Neural cell (in vitro differentiated cells): ENCODE measurements around the gene COL13A1. TPM values are rescaled to one million over a fixed set of nuclear protein-coding genes. Genes with fewer than 3 reads are reported as not detected.

ENCODE experiments used
- H2AFZ ChIP-seq: fragments of 200-600, 300-800 bp; sonication (generic), shearing (Covaris generic); 2 replicates; pipeline ENCODE4 v1.6.0; 2014; ENCODE audit warnings: low read depth, mild to moderate bottlenecking, antibody characterized with exemption, low read length, moderate library complexity
- H3F3A ChIP-seq: fragments of 200-600 bp; shearing (Covaris generic); 2 replicates; pipeline ENCODE4 v1.6.1; 2016; ENCODE audit warnings: mild to moderate bottlenecking, moderate library complexity, mixed read lengths, antibody characterized with exemption, low read length; ENCODE audit not compliant: insufficient read depth, poor library complexity, severe bottlenecking
- H3K27ac ChIP-seq: fragments of 200-600, 300-800 bp; sonication (generic), shearing (Covaris generic); 2 replicates; pipeline ENCODE4 v1.5.1; 2014; ENCODE audit warnings: mild to moderate bottlenecking, low read length, moderate library complexity
- H3K27me3 ChIP-seq: fragments of 300-800, 200-600 bp; sonication (generic), shearing (Covaris generic); 2 replicates; pipeline ENCODE4 v1.6.0; 2014; ENCODE audit warnings: mild to moderate bottlenecking, low read depth, low read length, moderate library complexity; ENCODE audit not compliant: insufficient read depth
- H3K36me3 ChIP-seq: fragments of 300-800, 200-600 bp; sonication (generic), shearing (Covaris generic); 2 replicates; pipeline ENCODE4 v1.5.1; 2014; ENCODE audit warnings: mild to moderate bottlenecking, antibody characterized with exemption, low read length, moderate library complexity; ENCODE audit not compliant: insufficient read depth
- H3K4me2 ChIP-seq: fragments of 300-800, 200-600 bp; sonication (generic), shearing (Covaris generic); 2 replicates; pipeline ENCODE4 v1.6.0; 2014; ENCODE audit warnings: mild to moderate bottlenecking, low read length
- H3K4me3 ChIP-seq: fragments of 300-800, 200-600 bp; sonication (generic), shearing (Covaris generic); 2 replicates; pipeline ENCODE4 v1.5.1; 2014; ENCODE audit warnings: mild to moderate bottlenecking, low read length, moderate library complexity
- H3K79me2 ChIP-seq: fragments of 200-600 bp; shearing (Covaris generic); replicated peaks from 2 replicates; pipeline ENCODE4 v1.6.0; 2014; ENCODE audit warnings: mild to moderate bottlenecking, low read length, moderate library complexity; ENCODE audit not compliant: insufficient read depth
- H3K9ac ChIP-seq: fragments of 300-800, 200-600 bp; sonication (generic), shearing (Covaris generic); 2 replicates; pipeline ENCODE4 v1.6.1; 2016; ENCODE audit warnings: mild to moderate bottlenecking, low read length, mixed read lengths
- H3K9me2 ChIP-seq: fragments of 200-600 bp; shearing (Covaris generic); 2 replicates; pipeline ENCODE4 v1.6.1; 2016; ENCODE audit warnings: mild to moderate bottlenecking, low read length, mixed read lengths; ENCODE audit not compliant: insufficient read depth
- H3K9me3 ChIP-seq: fragments of 200-600, 300-800 bp; sonication (generic), shearing (Covaris generic); 2 replicates; pipeline ENCODE4 v1.6.1; 2016; ENCODE audit warnings: mild to moderate bottlenecking, mixed run types, low read length, moderate library complexity, mixed read lengths
- H4K20me1 ChIP-seq: fragments of 200-600 bp; shearing (Covaris generic); 2 replicates; pipeline ENCODE4 v1.6.1; 2016; ENCODE audit warnings: mild to moderate bottlenecking, mixed run types; ENCODE audit not compliant: insufficient read depth
- EP300 ChIP-seq: fragments of 450-650 bp; conservative IDR thresholded peaks from 2 replicates; pipeline ENCODE4 v1.6.1; 2014; ENCODE audit warnings: antibody characterized with exemption, mild to moderate bottlenecking, moderate library complexity; ENCODE audit not compliant: poor library complexity, severe bottlenecking
- EZH2 ChIP-seq: fragments of 200-600, 300-800 bp; shearing (Covaris generic), sonication (generic); IDR thresholded peaks from 2 replicates; pipeline ENCODE4 v1.6.1; 2014; ENCODE audit warnings: antibody characterized with exemption, low read length, borderline replicate concordance, mild to moderate bottlenecking; ENCODE audit not compliant: insufficient read depth, poor library complexity, severe bottlenecking
- MXI1 ChIP-seq: fragments of 450-650 bp; conservative IDR thresholded peaks from 2 replicates; pipeline ENCODE4 v1.6.1; 2014; ENCODE audit warnings: antibody characterized with exemption, mild to moderate bottlenecking; ENCODE audit not compliant: poor library complexity, severe bottlenecking
- POLR2AphosphoS5 ChIP-seq: IDR thresholded peaks from 2 replicates; pipeline ENCODE4 v1.6.1; 2012
- RAD21 ChIP-seq: fragments of 450-650 bp; conservative IDR thresholded peaks from 2 replicates; pipeline ENCODE4 v1.6.1; 2014; ENCODE audit warnings: antibody characterized with exemption, mild to moderate bottlenecking, moderate library complexity
- SMC3 ChIP-seq: fragments of 450-650 bp; conservative IDR thresholded peaks from 2 replicates; pipeline ENCODE4 v1.6.1; 2014; ENCODE audit warnings: antibody characterized with exemption, mild to moderate bottlenecking, moderate library complexity; ENCODE audit not compliant: poor library complexity
- TAF1 ChIP-seq: IDR thresholded peaks from 2 replicates; pipeline ENCODE4 v1.6.1; 2012; ENCODE audit warnings: low read depth
- polyA plus RNA-seq: library from polyadenylated mRNA; depleted of rRNA; stranded (reverse); fragments of >200 nt; gene quantifications from 2 replicates; pipeline ENCODE4 v1.2.3, GENCODE V29; 2014
- TF ChIP-seq, protein P1 (sequence below): fragments of 450-650 bp; IDR thresholded peaks from 2 replicates; pipeline ENCODE4 v1.5.1; 2014; ENCODE audit warnings: antibody characterized with exemption, mild to moderate bottlenecking, moderate library complexity; ENCODE audit not compliant: poor library complexity, severe bottlenecking
- TF ChIP-seq, protein P2 (sequence below): IDR thresholded peaks from 2 replicates; pipeline ENCODE4 v1.6.1; 2012; ENCODE audit warnings: borderline replicate concordance

The COL13A1 gene
- polyA plus RNA-seq, 1 donor from 2014 or later = 4.7 TPM

DNA sequence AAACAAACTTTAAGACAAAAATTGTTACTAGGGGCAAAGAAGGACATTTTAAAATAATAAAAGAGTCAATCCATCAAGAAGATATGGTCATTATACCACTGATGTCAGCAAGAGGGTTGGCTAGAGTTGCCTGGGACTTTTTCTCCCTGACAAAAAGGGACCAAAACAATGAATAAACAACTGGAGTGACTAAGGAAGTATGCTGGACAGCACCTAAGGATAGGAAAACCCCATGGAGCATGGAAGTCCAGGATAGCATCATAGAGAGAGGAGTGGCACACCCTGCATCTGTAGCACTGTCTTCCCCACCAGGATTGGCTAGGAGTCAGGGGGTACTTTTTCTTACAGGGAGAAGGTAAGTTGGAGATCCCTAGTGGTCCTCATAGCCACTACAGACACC lies 177.5 kb downstream of the COL13A1 start:
- no peaks in the 10 kb centered on the region for H3F3A ChIP-seq
- H3K9me2 ChIP-seq = no peaks in the 10 kb centered on the region
- no peaks in the 10 kb centered on the region for H3K79me2 ChIP-seq
- H2AFZ ChIP-seq = no peak overlapping the region
- H3K4me2 ChIP-seq = no peak overlapping the region
- H4K20me1 ChIP-seq = no peaks in the 10 kb centered on the region
- H3K9me3 ChIP-seq = peaks cover 19% of the 10 kb centered on the region
- H3K27me3 ChIP-seq = no peaks in the 10 kb centered on the region
- H3K36me3 ChIP-seq = no peaks in the 10 kb centered on the region
- TF ChIP-seq, protein P1, sequence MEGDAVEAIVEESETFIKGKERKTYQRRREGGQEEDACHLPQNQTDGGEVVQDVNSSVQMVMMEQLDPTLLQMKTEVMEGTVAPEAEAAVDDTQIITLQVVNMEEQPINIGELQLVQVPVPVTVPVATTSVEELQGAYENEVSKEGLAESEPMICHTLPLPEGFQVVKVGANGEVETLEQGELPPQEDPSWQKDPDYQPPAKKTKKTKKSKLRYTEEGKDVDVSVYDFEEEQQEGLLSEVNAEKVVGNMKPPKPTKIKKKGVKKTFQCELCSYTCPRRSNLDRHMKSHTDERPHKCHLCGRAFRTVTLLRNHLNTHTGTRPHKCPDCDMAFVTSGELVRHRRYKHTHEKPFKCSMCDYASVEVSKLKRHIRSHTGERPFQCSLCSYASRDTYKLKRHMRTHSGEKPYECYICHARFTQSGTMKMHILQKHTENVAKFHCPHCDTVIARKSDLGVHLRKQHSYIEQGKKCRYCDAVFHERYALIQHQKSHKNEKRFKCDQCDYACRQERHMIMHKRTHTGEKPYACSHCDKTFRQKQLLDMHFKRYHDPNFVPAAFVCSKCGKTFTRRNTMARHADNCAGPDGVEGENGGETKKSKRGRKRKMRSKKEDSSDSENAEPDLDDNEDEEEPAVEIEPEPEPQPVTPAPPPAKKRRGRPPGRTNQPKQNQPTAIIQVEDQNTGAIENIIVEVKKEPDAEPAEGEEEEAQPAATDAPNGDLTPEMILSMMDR = no peak
- TF ChIP-seq TAF1 = no peak
- TF ChIP-seq RAD21 = no peak
- TF ChIP-seq EP300 = no peak
- TF ChIP-seq SMC3 = no peak
- TF ChIP-seq, protein P2, sequence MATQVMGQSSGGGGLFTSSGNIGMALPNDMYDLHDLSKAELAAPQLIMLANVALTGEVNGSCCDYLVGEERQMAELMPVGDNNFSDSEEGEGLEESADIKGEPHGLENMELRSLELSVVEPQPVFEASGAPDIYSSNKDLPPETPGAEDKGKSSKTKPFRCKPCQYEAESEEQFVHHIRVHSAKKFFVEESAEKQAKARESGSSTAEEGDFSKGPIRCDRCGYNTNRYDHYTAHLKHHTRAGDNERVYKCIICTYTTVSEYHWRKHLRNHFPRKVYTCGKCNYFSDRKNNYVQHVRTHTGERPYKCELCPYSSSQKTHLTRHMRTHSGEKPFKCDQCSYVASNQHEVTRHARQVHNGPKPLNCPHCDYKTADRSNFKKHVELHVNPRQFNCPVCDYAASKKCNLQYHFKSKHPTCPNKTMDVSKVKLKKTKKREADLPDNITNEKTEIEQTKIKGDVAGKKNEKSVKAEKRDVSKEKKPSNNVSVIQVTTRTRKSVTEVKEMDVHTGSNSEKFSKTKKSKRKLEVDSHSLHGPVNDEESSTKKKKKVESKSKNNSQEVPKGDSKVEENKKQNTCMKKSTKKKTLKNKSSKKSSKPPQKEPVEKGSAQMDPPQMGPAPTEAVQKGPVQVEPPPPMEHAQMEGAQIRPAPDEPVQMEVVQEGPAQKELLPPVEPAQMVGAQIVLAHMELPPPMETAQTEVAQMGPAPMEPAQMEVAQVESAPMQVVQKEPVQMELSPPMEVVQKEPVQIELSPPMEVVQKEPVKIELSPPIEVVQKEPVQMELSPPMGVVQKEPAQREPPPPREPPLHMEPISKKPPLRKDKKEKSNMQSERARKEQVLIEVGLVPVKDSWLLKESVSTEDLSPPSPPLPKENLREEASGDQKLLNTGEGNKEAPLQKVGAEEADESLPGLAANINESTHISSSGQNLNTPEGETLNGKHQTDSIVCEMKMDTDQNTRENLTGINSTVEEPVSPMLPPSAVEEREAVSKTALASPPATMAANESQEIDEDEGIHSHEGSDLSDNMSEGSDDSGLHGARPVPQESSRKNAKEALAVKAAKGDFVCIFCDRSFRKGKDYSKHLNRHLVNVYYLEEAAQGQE = no peak
- TF ChIP-seq EZH2 = no peak
- TF ChIP-seq MXI1 = no peak
- TF ChIP-seq POLR2AphosphoS5 = no peak
- H3K9ac ChIP-seq = no peak overlapping the region
- H3K27ac ChIP-seq = no peak overlapping the region
- no peak overlapping the region for H3K4me3 ChIP-seq

DNA sequence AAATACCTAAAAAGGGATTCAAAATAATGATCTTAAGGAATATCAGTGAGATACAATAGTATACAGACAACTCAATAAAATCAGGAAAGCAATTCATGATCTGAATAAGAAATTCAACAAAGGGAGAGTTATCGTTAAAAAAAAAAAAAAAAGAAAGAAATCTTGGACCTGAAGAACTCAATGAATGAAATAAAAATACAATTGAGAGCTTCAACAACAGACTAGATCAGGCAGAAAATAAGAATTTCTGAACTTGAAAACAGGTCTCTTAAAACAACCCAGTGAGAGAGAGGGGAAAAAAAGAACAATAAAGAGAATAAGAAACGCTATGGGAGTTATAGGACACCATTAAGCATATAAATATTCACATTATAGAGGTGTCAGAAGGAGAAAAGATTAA lies 179.0 kb downstream of the COL13A1 start:
- no peak overlapping the region for H3K4me2 ChIP-seq
- peaks cover 19% of the 10 kb centered on the region for H3K9me3 ChIP-seq
- H3K36me3 ChIP-seq = no peaks in the 10 kb centered on the region
- no peaks in the 10 kb centered on the region for H3K27me3 ChIP-seq
- H3K4me3 ChIP-seq = no peak overlapping the region
- no peaks in the 10 kb centered on the region for H3K79me2 ChIP-seq
- no peak overlapping the region for H3K27ac ChIP-seq
- H3K9me2 ChIP-seq = no peaks in the 10 kb centered on the region
- no peak overlapping the region for H3K9ac ChIP-seq
- H3F3A ChIP-seq = no peaks in the 10 kb centered on the region
- TF ChIP-seq, protein P2 = no peak
- TF ChIP-seq EZH2 = no peak
- TF ChIP-seq MXI1 = no peak
- no peak overlapping the region for H2AFZ ChIP-seq
- H4K20me1 ChIP-seq = no peaks in the 10 kb centered on the region
